DOHH2 (cell line): ENCODE measurements around the gene SLC9A1.
A peak's percentile ranks its signal among the peaks of the same experiment; 100 is the strongest.

Experiments used
- CTCF ChIP-seq: fragments of 200-600 bp; sonication (generic); IDR thresholded peaks from one replicate; pipeline ENCODE4 v1.5.1; 2014; ENCODE audit warnings: antibody characterized with exemption, mild to moderate bottlenecking, low read depth, low read length; ENCODE audit not compliant: poor library complexity, severe bottlenecking
- EZH2phosphoT487 ChIP-seq: fragments of 200-600 bp; sonication (generic); IDR thresholded peaks from 2 replicates; pipeline ENCODE4 v1.6.1; 2017; ENCODE audit warnings: borderline replicate concordance, mild to moderate bottlenecking, antibody characterized with exemption, low read length, moderate library complexity, mixed read lengths

- TF ChIP-seq CTCF (peak; percentile 72), EZH2phosphoT487 (no peak)
These were observed 45.7 kb downstream of the SLC9A1 start for GRCh38 chr1:27109103-27109822.
